Uterus (tissue), 4 donors: ENCODE data around the gene SUFU. TPM values are rescaled to one million over a fixed set of nuclear protein-coding genes. Genes with fewer than 3 reads are reported as not detected.
A peak's percentile ranks its signal among the peaks of the same experiment; 100 is the strongest.

ENCODE experiments used
- DNase-seq, 2 donors: peaks; one replicate each; pipeline ENCODE4 v3.0.0-alpha.2; 2019 to 2020
- H3K27ac ChIP-seq, 2 donors: fragments of 200-600 bp; sonication (generic); 1 replicate in 1 of 2; 2 replicates in 1 of 2; pipeline ENCODE4 v1.5.1; 2016 to 2018
- H3K27me3 ChIP-seq, 2 donors: fragments of 200-600 bp; sonication (generic); one replicate each; pipeline ENCODE4 v1.5.1; 2018 to 2019; ENCODE audit warnings: control low read depth in 1 of 2
- H3K36me3 ChIP-seq, 2 donors: fragments of 200-600 bp; sonication (generic); one replicate each; pipeline ENCODE4 v1.5.1; 2019; ENCODE audit warnings: control low read depth in 1 of 2
- H3K4me1 ChIP-seq, 2 donors: fragments of 200-600 bp; sonication (generic); one replicate each; pipeline ENCODE4 v1.5.1; 2018 to 2019; ENCODE audit warnings: control low read depth in 1 of 2
- H3K4me3 ChIP-seq, 2 donors: fragments of 200-600 bp; sonication (generic); 1 replicate in 1 of 2; 2 replicates in 1 of 2; pipeline ENCODE4 v1.5.1; 2018 to 2019; ENCODE audit warnings: mild to moderate bottlenecking in 1 of 2
- H3K9me3 ChIP-seq, 2 donors: fragments of 200-600 bp; sonication (generic); one replicate each; pipeline ENCODE4 v1.5.1; 2019; ENCODE audit warnings: control low read depth in 1 of 2
- CTCF ChIP-seq, 4 experiments: fragments of 200-600 bp in 2 of 4; fragments of 450-650 bp in 2 of 4; sonication (generic) in 2 of 4; IDR thresholded peaks; one replicate each; pipeline ENCODE4 v1.5.1; 2016 to 2019; ENCODE audit warnings: antibody characterized with exemption in 4 of 4, mild to moderate bottlenecking in 2 of 4, moderate library complexity in 1 of 4
- POLR2A ChIP-seq, 2 donors: fragments of 450-650 bp; IDR thresholded peaks; one replicate each; pipeline ENCODE4 v1.6.1; 2016; ENCODE audit warnings: antibody characterized with exemption in 2 of 2, mild to moderate bottlenecking in 1 of 2, moderate library complexity in 1 of 2
- intact Hi-C: fragments of 100-400 bp; cut with DNase I; formaldehyde crosslinking; loops from one replicate; pipeline ENCODE4 v1.15.1; 2023; ENCODE audit warnings: low total_unique reads
- total RNA-seq, 4 donors: library from RNA; depleted of rRNA in 3 of 4; stranded (reverse); fragments of >200 nt in 3 of 4; gene quantifications; one replicate each; pipeline versions ENCODE4 v1.1.0 to v1.2.4, GENCODE V29; 2014 to 2023
- donor health status: DM: yes; HTN: yes; CAD: no.

The SUFU gene
- total RNA-seq, 4 donors from 2014 or later: 2.8 to 20.7 (median 12.3) TPM

GRCh38 chr10:102627736-102628293 is 124.0 kb downstream of the SUFU start:
- intact Hi-C loops: no loop called here
- peak; percentile 74 to 80 for DNase-seq
- TF ChIP-seq CTCF (IDR thresholded peaks at IDR 0.05) (no peak), POLR2A (IDR thresholded peaks at IDR 0.05) (no peak)
- Histone ChIP-seq H3K4me1 (peaks cover 17 to 24% of the 10 kb centered on the region in 2 donors), H3K9me3 (no peaks in the 10 kb centered on the region), H3K4me3 (no peak overlapping the region), H3K36me3 (no peaks in the 10 kb centered on the region), H3K27ac (peak overlapping the region; percentile 91 to 93), H3K27me3 (no peaks in the 10 kb centered on the region)

GRCh38 chr10:102628451-102628911 is 124.7 kb downstream of the SUFU start:
- Histone ChIP-seq H3K27ac (peak overlapping the region; percentile 91 to 93), H3K27me3 (no peaks in the 10 kb centered on the region), H3K36me3 (no peaks in the 10 kb centered on the region), H3K4me3 (no peak overlapping the region), H3K4me1 (peaks cover 19 to 30% of the 10 kb centered on the region in 2 donors), H3K9me3 (no peaks in the 10 kb centered on the region)
- peak; percentile 53 to 63 for DNase-seq
- no peak for TF ChIP-seq CTCF (IDR thresholded peaks at IDR 0.05)
- TF ChIP-seq POLR2A (IDR thresholded peaks at IDR 0.05): no peak
- intact Hi-C loops: no loop called here

GRCh38 chr10:102629661-102630614 is 126.2 kb downstream of the SUFU start:
- H3K27ac ChIP-seq: peak overlapping the region; percentile 91 to 93
- H3K9me3 ChIP-seq: no peaks in the 10 kb centered on the region
- H3K4me3 ChIP-seq: no peak overlapping the region
- DNase-seq: no peak
- intact Hi-C loops: no loop called here
- no peaks in the 10 kb centered on the region for H3K27me3 ChIP-seq
- no peak for TF ChIP-seq POLR2A (IDR thresholded peaks at IDR 0.05)
- no peak for TF ChIP-seq CTCF (IDR thresholded peaks at IDR 0.05)
- H3K36me3 ChIP-seq: no peaks in the 10 kb centered on the region
- peaks cover 19 to 31% of the 10 kb centered on the region in 2 donors for H3K4me1 ChIP-seq

- Histone ChIP-seq H3K36me3 (no peaks in the 10 kb centered on the region), H3K27ac (no peak overlapping the region), H3K4me3 (no peak overlapping the region), H3K4me1 (peaks cover 19 to 31% of the 10 kb centered on the region in 2 donors), H3K9me3 (no peaks in the 10 kb centered on the region), H3K27me3 (no peaks in the 10 kb centered on the region)
- intact Hi-C loops: no loop called here
- no peak for TF ChIP-seq POLR2A (IDR thresholded peaks at IDR 0.05)
- TF ChIP-seq CTCF (IDR thresholded peaks at IDR 0.05): no peak
- no peak for DNase-seq
These were observed 126.9 kb downstream of the SUFU start for GRCh38 chr10:102630663-102631062.
